Left lung (tissue), 10 donors: Measurements from ENCODE around the gene MOCS3. TPM values are rescaled to one million over a fixed set of nuclear protein-coding genes. Genes with fewer than 3 reads are reported as not detected.
A peak's percentile ranks its signal among the peaks of the same experiment; 100 is the strongest.

Experiments used
- ATAC-seq: fragments of 200-7000 bp; cut with Tn5 transposase; one replicate; pipeline ENCODE4 v1.9.1; 2020; ENCODE audit warnings: moderate library complexity
- DNase-seq, 4 donors: peaks; one replicate each; pipeline ENCODE4 v3.0.0-alpha.2; 2013 to 2020
- H3K27ac ChIP-seq, 2 donors: fragments of 200-600 bp; sonication (generic) in 1 of 2; one replicate each; pipeline versions ENCODE4 v1.5.0 to v1.8.0; 2020 to 2021
- H3K27me3 ChIP-seq, 2 donors: fragments of 200-600 bp; sonication (generic) in 1 of 2; one replicate each; pipeline versions ENCODE4 v1.5.0 to v1.8.0; 2020 to 2021
- H3K36me3 ChIP-seq, 2 donors: fragments of 200-600 bp; sonication (generic) in 1 of 2; one replicate each; pipeline versions ENCODE4 v1.5.0 to v1.8.0; 2020 to 2021
- H3K4me1 ChIP-seq, 2 donors: fragments of 200-600 bp; one replicate each; pipeline ENCODE4 v1.8.0; 2021
- H3K4me3 ChIP-seq, 2 donors: fragments of 200-600 bp; sonication (generic) in 1 of 2; one replicate each; pipeline versions ENCODE4 v1.5.0 to v1.8.0; 2020 to 2021; ENCODE audit warnings: mild to moderate bottlenecking in 1 of 2
- H3K9me3 ChIP-seq, 2 donors: fragments of 200-600 bp; sonication (generic) in 1 of 2; one replicate each; pipeline versions ENCODE4 v1.5.0 to v1.8.0; 2020 to 2021
- CTCF ChIP-seq, 2 donors: fragments of 200-600 bp; sonication (generic) in 1 of 2; IDR thresholded peaks; one replicate each; pipeline versions ENCODE4 v1.5.0 to v1.8.0; 2021; ENCODE audit warnings: antibody characterized with exemption in 2 of 2
- intact Hi-C, 2 donors: fragments of 100-400 bp; cut with DNase I; formaldehyde crosslinking; loops; one replicate each; pipeline versions ENCODE4 v1.11.2 to v1.14.2; 2022
- polyA plus RNA-seq, 6 donors: library from polyadenylated mRNA; unstranded; fragments of 120-200 nt; gene quantifications; one replicate each; pipeline ENCODE4 v1.2.1, GENCODE V29; 2013; ENCODE audit not compliant: insufficient read length in 6 of 6
- total RNA-seq, 2 donors: library from RNA; stranded (reverse); fragmentation: NEBNext Ultra II Directional; extraction: Animal tissue kit (Norgen Biotek cat#: 25700); gene quantifications; one replicate each; pipeline ENCODE4 v1.2.1, GENCODE V29; 2021
- donor health status: DM: no; HTN: yes; CAD: no.
- donor health status: DM: no; HTN: no; CAD: no.

MOCS3 gene
- total and polyA plus RNA-seq, 8 donors = 3.1 to 4.2 (median 3.7) TPM

GRCh38 chr20:50981714-50982048, 23.1 kb downstream of the MOCS3 start:
- intact Hi-C loops = no loop called here
- no peak for DNase-seq
- no peak for TF ChIP-seq CTCF (IDR thresholded peaks at IDR 0.05)

GRCh38 chr20:50982363-50982762, 23.7 kb downstream of the MOCS3 start:
- Histone ChIP-seq H3K27me3 (peaks cover 0 to 82% of the 10 kb centered on the region in 2 donors), H3K9me3 (no peaks in the 10 kb centered on the region), H3K4me3 (no peak overlapping the region), H3K27ac (no peak overlapping the region), H3K36me3 (no peaks in the 10 kb centered on the region), H3K4me1 (no peaks in the 10 kb centered on the region)
- no peak for TF ChIP-seq CTCF (IDR thresholded peaks at IDR 0.05)
- DNase-seq = peak in 1 of 4 donors; percentile 38
- peak; percentile 64 for ATAC-seq
- intact Hi-C loops = no loop called here

More at GRCh38 chr20:50981714-50982048, 23.1 kb downstream of the MOCS3 start:
- no peak overlapping the region for H3K27ac ChIP-seq
- H3K4me1 ChIP-seq = no peaks in the 10 kb centered on the region
- no peaks in the 10 kb centered on the region for H3K9me3 ChIP-seq
- peaks cover 0 to 82% of the 10 kb centered on the region in 2 donors for H3K27me3 ChIP-seq
- H3K4me3 ChIP-seq = no peak overlapping the region
- no peaks in the 10 kb centered on the region for H3K36me3 ChIP-seq
- no peak for ATAC-seq

GRCh38 chr20:50983321-50983720, 24.7 kb downstream of the MOCS3 start:
- intact Hi-C loops = no loop called here

GRCh38 chr20:50987493-50988210, 29.0 kb downstream of the MOCS3 start:
- Histone ChIP-seq H3K4me1 (no peaks in the 10 kb centered on the region), H3K4me3 (no peak overlapping the region), H3K9me3 (no peaks in the 10 kb centered on the region), H3K27me3 (peaks cover 0 to 67% of the 10 kb centered on the region in 2 donors), H3K36me3 (no peaks in the 10 kb centered on the region), H3K27ac (no peak overlapping the region)
- ATAC-seq = peak; percentile 99
- TF ChIP-seq CTCF (IDR thresholded peaks at IDR 0.05) = peak; percentile 68 to 90
- peak in 3 of 4 donors; percentile 49 to 87 (median 84) for DNase-seq
- intact Hi-C loops = no loop called here

More at GRCh38 chr20:50983321-50983720, 24.7 kb downstream of the MOCS3 start:
- no peaks in the 10 kb centered on the region for H3K4me1 ChIP-seq
- TF ChIP-seq CTCF (IDR thresholded peaks at IDR 0.05) = no peak
- no peaks in the 10 kb centered on the region for H3K36me3 ChIP-seq
- no peak overlapping the region for H3K27ac ChIP-seq
- H3K27me3 ChIP-seq = peaks cover 0 to 77% of the 10 kb centered on the region in 2 donors
- H3K9me3 ChIP-seq = no peaks in the 10 kb centered on the region
- no peak for DNase-seq
- ATAC-seq = no peak
- H3K4me3 ChIP-seq = no peak overlapping the region

- no peak for TF ChIP-seq CTCF (IDR thresholded peaks at IDR 0.05)
- Histone ChIP-seq H3K36me3 (no peaks in the 10 kb centered on the region), H3K4me3 (no peak overlapping the region), H3K9me3 (no peaks in the 10 kb centered on the region), H3K27me3 (peaks cover 0 to 37% of the 10 kb centered on the region in 2 donors), H3K27ac (no peak overlapping the region), H3K4me1 (no peaks in the 10 kb centered on the region)
- DNase-seq (no peak), ATAC-seq (no peak)
- intact Hi-C loops = loop anchor here in 1 of 2 donors (5.0 kb wide), 1 partner anchor 316 kb away; no protein-coding TSS in a partner anchor
These were observed 32.5 kb downstream of the MOCS3 start for GRCh38 chr20:50991076-50991475.
